GM12878 (cell line): ENCODE measurements around the gene HMGB4. TPM values are rescaled to one million over a fixed set of nuclear protein-coding genes. Genes with fewer than 3 reads are reported as not detected.

Source experiments
- ATAC-seq: fragments of 200-7000 bp; cut with Tn5 transposase; 3 replicates; pipeline ENCODE4 v1.9.1; 2020; ENCODE audit warnings: mild to moderate bottlenecking, moderate library complexity
- BruUV-seq: library from RNA; stranded (reverse); fragments of 400-500 nt; replicated peaks from 2 replicates; lab custom pipeline; 2021; lab: Mats Ljungman, UMichigan
- CTCF ChIA-PET: fragments of 300-600 bp; sonication (Branson Sonifier 250); formaldehyde crosslinking; extraction: SDS; loops from one replicate; lab custom pipeline; 2021; ENCODE audit warnings: inconsistent platforms; lab: Yijun Ruan, JAX
- POLR2A ChIA-PET: fragments of 350-600 bp; formaldehyde crosslinking; extraction: SDS; loops from one replicate; lab custom pipeline; 2021; ENCODE audit warnings: inconsistent platforms; lab: Charles Lee
- RAD21 ChIA-PET: fragments of 300-600 bp; sonication (Branson Sonifier 250); formaldehyde crosslinking; loops from one replicate; lab custom pipeline; 2023; ENCODE audit warnings: antibody characterized with exemption; ENCODE audit not compliant: unreplicated experiment; lab: Charles Lee
- SMC1A ChIA-PET: fragments of 300-600 bp; sonication (Branson Sonifier 250); formaldehyde crosslinking; loops from one replicate; lab custom pipeline; 2023; ENCODE audit not compliant: unreplicated experiment, uncharacterized antibody; lab: Charles Lee
- DNase-seq: peaks from one replicate; pipeline ENCODE4 v3.0.0-alpha.2; 2011; ENCODE audit warnings: low read depth, low spot score
- FAIRE-seq: peaks from 3 replicates; lab custom pipeline; 2011; peaks lifted over from hg19 to GRCh38; lab: Jason Lieb, UNC
- H2AFZ ChIP-seq: 2 replicates; pipeline ENCODE4 v1.6.0; 2011; ENCODE audit warnings: low read depth, low read length, control low read depth; ENCODE audit not compliant: control insufficient read depth
- H3K27ac ChIP-seq: 2 replicates; pipeline ENCODE4 v1.5.1; 2011; ENCODE audit warnings: control low read depth; ENCODE audit not compliant: control insufficient read depth, insufficient read depth
- H3K27me3 ChIP-seq, 2 experiments: replicated peaks in 1 of 2; 2 replicates each; pipeline versions ENCODE4 v1.6.0 to v1.6.1; 2011; ENCODE audit warnings: low read length in 1 of 2; ENCODE audit not compliant: control insufficient read depth in 2 of 2, insufficient read depth in 2 of 2
- H3K36me3 ChIP-seq, 2 experiments: 2 replicates each; pipeline ENCODE4 v1.5.1; 2011; ENCODE audit warnings: low read length in 1 of 2; ENCODE audit not compliant: control insufficient read depth in 2 of 2, insufficient read depth in 2 of 2
- H3K4me1 ChIP-seq: 2 replicates; pipeline ENCODE4 v1.6.1; 2011; ENCODE audit warnings: mild to moderate bottlenecking, low read length, moderate library complexity, mixed read lengths; ENCODE audit not compliant: control insufficient read depth, insufficient read depth
- H3K4me2 ChIP-seq: 2 replicates; pipeline ENCODE4 v1.6.0; 2011; ENCODE audit warnings: control low read depth; ENCODE audit not compliant: control insufficient read depth, insufficient read depth
- H3K4me3 ChIP-seq: fragments of 200-600 bp; sonication (generic); 2 replicates; pipeline ENCODE4 v1.5.1; 2016
- H3K79me2 ChIP-seq: 2 replicates; pipeline ENCODE4 v1.6.0; 2011; ENCODE audit warnings: low read length; ENCODE audit not compliant: control insufficient read depth, insufficient read depth
- H3K9ac ChIP-seq: 2 replicates; pipeline ENCODE4 v1.8.0; 2011; ENCODE audit warnings: low read length, control low read depth, mixed read lengths; ENCODE audit not compliant: control insufficient read depth, insufficient read depth
- H3K9me3 ChIP-seq: replicated peaks from 3 replicates; pipeline ENCODE4 v1.5.1; 2011; ENCODE audit warnings: mild to moderate bottlenecking, low read length; ENCODE audit not compliant: control insufficient read depth, insufficient read depth
- H4K20me1 ChIP-seq: 2 replicates; pipeline ENCODE4 v1.6.0; 2011; ENCODE audit not compliant: control insufficient read depth, insufficient read depth
- ATF2 ChIP-seq: IDR thresholded peaks from 2 replicates; pipeline ENCODE4 v1.6.1; 2012; ENCODE audit warnings: low read length, inconsistent platforms
- ATF7 ChIP-seq: fragments of 450-650 bp; IDR thresholded peaks from 2 replicates; pipeline ENCODE4 v1.6.1; 2016; ENCODE audit warnings: low read depth, mild to moderate bottlenecking
- BRCA1 ChIP-seq: IDR thresholded peaks from 2 replicates; pipeline ENCODE4 v1.6.1; 2011; ENCODE audit warnings: low read depth, low read length, improper control_type of control experiment
- CBFB ChIP-seq: IDR thresholded peaks from 2 replicates; pipeline ENCODE4 v1.6.1; 2016; ENCODE audit warnings: antibody characterized with exemption, low read depth
- CBX3 ChIP-seq: fragments of 200-600 bp; sonication (generic); IDR thresholded peaks from 2 replicates; pipeline ENCODE4 v1.6.1; 2016; ENCODE audit warnings: low read depth, borderline replicate concordance
- CHD1 ChIP-seq: IDR thresholded peaks from 2 replicates; pipeline ENCODE4 v1.6.1; 2012; ENCODE audit warnings: low read depth, low read length, improper control_type of control experiment
- CHD2 ChIP-seq: IDR thresholded peaks from 2 replicates; pipeline ENCODE4 v1.6.1; 2011; ENCODE audit warnings: low read depth, low read length, improper control_type of control experiment, borderline replicate concordance
- EED ChIP-seq: sonication (generic); IDR thresholded peaks from 2 replicates; pipeline ENCODE4 v1.6.1; 2016; ENCODE audit warnings: antibody characterized with exemption, low read depth
- EGR1 ChIP-seq, 2 experiments: IDR thresholded peaks; 1 replicate in 1 of 2; 2 replicates in 1 of 2; pipeline ENCODE4 v1.6.1; 2011 to 2012; ENCODE audit warnings: low read depth in 2 of 2, low read length in 2 of 2, borderline replicate concordance in 1 of 2, mild to moderate bottlenecking in 1 of 2, moderate library complexity in 1 of 2
- MYC ChIP-seq: IDR thresholded peaks from 2 replicates; pipeline ENCODE4 v1.6.1; 2011; ENCODE audit warnings: mild to moderate bottlenecking, low read length, moderate library complexity, inconsistent platforms; ENCODE audit not compliant: insufficient read depth, insufficient replicate concordance, insufficient read length, severe bottlenecking
- RBBP5 ChIP-seq: fragments of 200-600 bp; sonication (generic); conservative IDR thresholded peaks from 2 replicates; pipeline ENCODE4 v1.6.1; 2016
- SMARCA5 ChIP-seq: fragments of 450-650 bp; IDR thresholded peaks from 2 replicates; pipeline ENCODE4 v1.6.1; 2017; ENCODE audit warnings: mild to moderate bottlenecking
- SMC3 ChIP-seq: IDR thresholded peaks from 2 replicates; pipeline ENCODE4 v1.6.1; 2011; ENCODE audit warnings: low read length, improper control_type of control experiment, borderline replicate concordance
- SUZ12 ChIP-seq: fragments of 200-600 bp; sonication (generic); IDR thresholded peaks from one replicate; pipeline ENCODE4 v1.6.1; 2018; ENCODE audit warnings: antibody characterized with exemption, mild to moderate bottlenecking; ENCODE audit not compliant: unreplicated experiment
- TARDBP ChIP-seq: IDR thresholded peaks from 2 replicates; pipeline ENCODE4 v1.6.1; 2016; ENCODE audit warnings: borderline replicate concordance
- ZZZ3 ChIP-seq: IDR thresholded peaks from 2 replicates; pipeline ENCODE4 v1.6.1; 2011; ENCODE audit warnings: low read depth; ENCODE audit not compliant: control insufficient read depth, insufficient read length
- WGBS: methylation state at CpG from one replicate; pipeline ENCODE4 v1.1.6; 2016; ENCODE audit warnings: low lambda C conversion rate; ENCODE audit not compliant: insufficient replicate concordance, insufficient coverage; ENCODE audit errors: missing lambda C conversion rate; 5-methylcytosine and 5-hydroxymethylcytosine counted together
- in situ Hi-C: fragments of 300-500 bp; cut with MboI; formaldehyde crosslinking; loops from 9 replicates; pipeline ENCODE4 v1.14.3; 2018; ENCODE audit warnings: mixed read lengths
- intact Hi-C: fragments of 100-400 bp; cut with micrococcal nuclease; formaldehyde crosslinking; loops from one replicate; pipeline ENCODE4 v1.14.2; 2022; ENCODE audit not compliant: unreplicated experiment
- polyA plus RNA-seq, 11 experiments: library from polyadenylated mRNA; depleted of rRNA in 4 of 11; unstranded in 6 of 11; stranded (reverse) in 5 of 11; fragments of >200 nt; fragmentation: Nextera tagmentation in 4 of 11; fragmentation: Illumina TruSeq in 1 of 11; extraction: Ambion mirVana in 4 of 11; extraction: Trizol in 1 of 11; gene quantifications; 1 replicate in 1 of 11; 2 replicates in 10 of 11; pipeline versions ENCODE4 v1.2.1 to v1.2.3, GENCODE V29; 2011 to 2016; ENCODE audit warnings: inconsistent platforms in 2 of 11, missing spikeins in 2 of 11, low read depth in 1 of 11
- total RNA-seq, 4 experiments: library from RNA; depleted of rRNA in 3 of 4; stranded (reverse); fragments of >200 nt in 3 of 4; fragmentation: Illumina TruSeq in 1 of 4; extraction: Trizol in 1 of 4; gene quantifications; 2 replicates each; pipeline versions ENCODE4 v1.2.1 to v1.2.3, GENCODE V29; 2013 to 2021
- TF ChIP-seq, protein P1 (sequence below): fragments of 450-650 bp; IDR thresholded peaks from 2 replicates; pipeline ENCODE4 v1.6.1; 2014; ENCODE audit warnings: mild to moderate bottlenecking

The HMGB4 gene
- total and polyA plus RNA-seq, 10 of the 15 experiments (the other 5 are each of a cell fraction or from before 2014, with no cell fraction given), result not detected

DNA sequence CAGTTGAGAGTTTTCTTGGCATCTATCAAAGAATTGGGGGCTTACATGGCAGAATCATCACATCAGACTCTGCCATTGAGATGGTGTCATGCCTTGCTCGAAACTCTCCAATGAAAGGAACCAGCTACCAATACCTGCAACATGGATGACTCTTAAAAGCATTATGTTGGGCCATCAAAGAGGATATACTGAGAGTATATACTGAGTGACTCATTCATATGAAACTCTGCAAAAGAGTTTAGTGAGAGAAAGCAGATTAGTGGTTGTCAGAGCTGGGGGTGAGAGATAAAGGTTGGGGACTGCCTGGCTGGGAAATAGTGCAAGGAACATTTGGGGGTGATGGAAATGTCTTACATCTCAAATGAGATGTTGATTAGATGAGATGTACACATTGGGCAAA, 14.7 kb upstream of the HMGB4 start:
- 0% methylated on average over 1 of the region's 1 CpG for WGBS
- Histone ChIP-seq H3K4me2 (no peak overlapping the region), H3K27ac (no peak overlapping the region), H3K36me3 (no peaks in the 10 kb centered on the region), H4K20me1 (no peaks in the 10 kb centered on the region; the same call in 1 of the 2 replicates), H3K4me3 (no peak overlapping the region), H3K9ac (no peak overlapping the region), H3K27me3 (no peaks in the 10 kb centered on the region; a peak in 2 of 4 replicates), H2AFZ (no peak overlapping the region), H3K9me3 (no peaks in the 10 kb centered on the region), H3K4me1 (no peaks in the 10 kb centered on the region), H3K79me2 (no peaks in the 10 kb centered on the region)
- SMC1A ChIA-PET, result no interaction called here
- TF ChIP-seq MYC, result no peak
- no peak for TF ChIP-seq CHD2
- TF ChIP-seq CHD1, result no peak
- TF ChIP-seq SUZ12, result no peak
- TF ChIP-seq TARDBP, result no peak
- TF ChIP-seq EGR1 (IDR thresholded peaks at IDR 0.05; ENCODE audit: borderline replicate concordance in 1 of 2, low read depth in 2 of 2, low read length in 2 of 2), result no peak
- TF ChIP-seq RBBP5, result no peak
- TF ChIP-seq SMC3, result no peak
- TF ChIP-seq ATF2, result no peak
- TF ChIP-seq BRCA1, result no peak
- no peak for TF ChIP-seq ZZZ3
- TF ChIP-seq EED, result no peak
- TF ChIP-seq, protein P1, sequence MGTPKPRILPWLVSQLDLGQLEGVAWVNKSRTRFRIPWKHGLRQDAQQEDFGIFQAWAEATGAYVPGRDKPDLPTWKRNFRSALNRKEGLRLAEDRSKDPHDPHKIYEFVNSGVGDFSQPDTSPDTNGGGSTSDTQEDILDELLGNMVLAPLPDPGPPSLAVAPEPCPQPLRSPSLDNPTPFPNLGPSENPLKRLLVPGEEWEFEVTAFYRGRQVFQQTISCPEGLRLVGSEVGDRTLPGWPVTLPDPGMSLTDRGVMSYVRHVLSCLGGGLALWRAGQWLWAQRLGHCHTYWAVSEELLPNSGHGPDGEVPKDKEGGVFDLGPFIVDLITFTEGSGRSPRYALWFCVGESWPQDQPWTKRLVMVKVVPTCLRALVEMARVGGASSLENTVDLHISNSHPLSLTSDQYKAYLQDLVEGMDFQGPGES, result no peak
- TF ChIP-seq ATF7, result no peak
- TF ChIP-seq CBFB, result no peak
- TF ChIP-seq SMARCA5, result no peak
- no peak for TF ChIP-seq CBX3
- no peak for ATAC-seq
- intact Hi-C loops, result no loop called here
- in situ Hi-C loops, result no loop called here
- BruUV-seq, result no TSS peak
- POLR2A ChIA-PET, result no interaction called here
- CTCF ChIA-PET, result no interaction called here
- RAD21 ChIA-PET, result no interaction called here
- DNase-seq, result no peak
- no peak for FAIRE-seq
